ENCODE results near the gene TMEM121.

Gene TMEM121

DNA sequence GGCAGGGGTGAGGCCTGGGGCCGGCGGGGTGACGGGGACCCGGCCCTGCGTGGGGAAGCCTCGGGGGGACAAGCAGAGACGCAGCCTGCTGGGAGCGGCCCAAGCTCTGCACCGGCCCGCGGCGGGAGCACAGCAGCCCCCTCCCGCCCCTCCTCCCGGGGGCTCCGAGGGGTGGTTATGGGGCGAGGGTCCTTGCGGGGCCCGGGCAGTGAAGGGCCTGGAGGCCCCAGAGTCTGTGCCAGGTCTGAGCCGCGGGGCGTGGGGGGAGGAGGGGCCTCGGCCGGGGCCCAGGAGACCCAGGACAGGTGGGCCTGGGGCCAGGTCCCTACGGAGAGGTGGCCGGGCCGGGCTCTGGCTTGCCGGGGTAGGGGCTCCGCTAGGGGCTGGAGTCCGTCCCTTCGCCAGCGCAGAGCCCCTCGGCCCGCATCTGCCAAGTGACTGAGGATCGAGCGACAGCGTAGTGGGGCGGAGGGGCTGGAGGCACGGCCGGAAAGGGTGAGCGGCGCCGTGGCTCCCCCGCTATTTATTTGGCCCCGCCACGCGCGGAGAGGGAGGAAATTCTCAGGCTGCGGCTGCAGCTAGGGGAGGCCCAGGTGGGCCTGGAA is 495 bp downstream of the TMEM121 start:
- no peak overlapping the region for H3K4me3 ChIP-seq (ENCODE audit: low read depth, low read length)
- no peak for DNase-seq (ENCODE audit: low read depth)
- TF ChIP-seq, protein P1, sequence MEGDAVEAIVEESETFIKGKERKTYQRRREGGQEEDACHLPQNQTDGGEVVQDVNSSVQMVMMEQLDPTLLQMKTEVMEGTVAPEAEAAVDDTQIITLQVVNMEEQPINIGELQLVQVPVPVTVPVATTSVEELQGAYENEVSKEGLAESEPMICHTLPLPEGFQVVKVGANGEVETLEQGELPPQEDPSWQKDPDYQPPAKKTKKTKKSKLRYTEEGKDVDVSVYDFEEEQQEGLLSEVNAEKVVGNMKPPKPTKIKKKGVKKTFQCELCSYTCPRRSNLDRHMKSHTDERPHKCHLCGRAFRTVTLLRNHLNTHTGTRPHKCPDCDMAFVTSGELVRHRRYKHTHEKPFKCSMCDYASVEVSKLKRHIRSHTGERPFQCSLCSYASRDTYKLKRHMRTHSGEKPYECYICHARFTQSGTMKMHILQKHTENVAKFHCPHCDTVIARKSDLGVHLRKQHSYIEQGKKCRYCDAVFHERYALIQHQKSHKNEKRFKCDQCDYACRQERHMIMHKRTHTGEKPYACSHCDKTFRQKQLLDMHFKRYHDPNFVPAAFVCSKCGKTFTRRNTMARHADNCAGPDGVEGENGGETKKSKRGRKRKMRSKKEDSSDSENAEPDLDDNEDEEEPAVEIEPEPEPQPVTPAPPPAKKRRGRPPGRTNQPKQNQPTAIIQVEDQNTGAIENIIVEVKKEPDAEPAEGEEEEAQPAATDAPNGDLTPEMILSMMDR (IDR thresholded peaks at IDR 0.05; ENCODE audit: low read depth, low read length, missing control alignments) = no peak

DNA sequence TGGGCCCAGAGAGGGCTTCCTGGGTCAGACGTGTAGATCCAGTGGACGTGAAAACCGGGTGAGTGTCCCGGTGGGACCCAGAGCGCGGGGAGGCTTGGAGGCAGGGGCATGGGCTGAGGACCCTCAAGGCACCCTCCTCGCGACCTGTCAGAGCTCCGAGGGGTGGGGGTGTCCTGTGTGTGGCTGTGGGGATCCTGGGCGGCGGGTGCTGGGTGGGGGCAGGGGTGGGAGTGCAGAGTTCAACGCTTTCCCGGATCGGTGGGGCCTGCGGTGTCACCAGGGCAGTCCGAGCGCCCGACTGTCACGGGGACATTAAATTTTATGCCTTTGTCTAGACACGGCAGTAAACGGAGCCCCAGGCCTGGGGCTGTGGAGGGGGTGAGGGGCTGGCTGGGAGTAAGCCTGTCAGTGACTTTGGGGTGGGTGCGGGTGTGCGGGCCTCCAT is 1.0 kb downstream of the TMEM121 start:
- no peak overlapping the region for H3K4me3 ChIP-seq (ENCODE audit: low read depth, low read length)
- DNase-seq (ENCODE audit: low read depth) = no peak
- TF ChIP-seq, protein P1 (IDR thresholded peaks at IDR 0.05; ENCODE audit: low read depth, low read length, missing control alignments) = no peak

DNA sequence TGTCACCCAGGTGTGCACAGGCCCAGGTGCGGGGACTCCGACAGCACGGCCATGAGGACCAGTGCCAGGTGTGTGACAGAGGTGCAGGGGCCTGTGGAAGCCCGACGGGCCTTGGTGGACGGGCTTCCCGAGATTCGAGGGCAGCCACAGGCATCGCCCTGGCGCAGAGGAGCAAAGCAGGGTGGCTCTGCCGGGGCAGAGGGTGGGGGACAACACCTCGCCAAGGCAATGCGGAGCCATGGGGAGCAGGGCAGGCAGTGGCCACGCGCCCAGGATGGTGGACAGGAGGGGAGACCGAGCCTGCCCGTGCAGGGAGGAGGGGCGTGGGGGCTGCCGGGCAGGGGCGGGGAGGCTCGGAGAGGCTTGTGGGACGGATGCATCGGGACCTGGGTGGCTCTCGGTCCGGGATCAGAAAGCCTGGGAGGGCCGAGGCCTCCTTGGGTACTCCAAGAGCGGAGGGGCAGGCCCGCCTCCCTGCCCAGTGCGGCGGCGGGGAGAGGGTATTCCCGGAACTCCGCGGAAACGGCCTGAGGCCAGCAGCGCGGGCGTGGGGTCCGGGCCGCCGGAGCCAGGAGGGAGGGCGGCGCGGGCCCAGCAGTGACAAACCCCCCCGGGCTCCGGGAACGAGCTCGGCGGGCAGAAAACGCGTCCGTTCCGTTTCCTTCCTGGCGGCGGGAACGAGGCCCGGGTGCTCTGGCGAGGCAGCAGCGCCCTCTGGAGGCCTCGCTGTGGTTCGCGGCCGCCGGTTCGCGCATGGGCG is 1.6 kb downstream of the TMEM121 start:
- H3K4me3 ChIP-seq (ENCODE audit: low read depth, low read length) = peak overlapping the region; percentile 58
- DNase-seq (ENCODE audit: low read depth) = no peak
- TF ChIP-seq, protein P1 (IDR thresholded peaks at IDR 0.05; ENCODE audit: low read depth, low read length, missing control alignments) = peak; percentile 85

DNA sequence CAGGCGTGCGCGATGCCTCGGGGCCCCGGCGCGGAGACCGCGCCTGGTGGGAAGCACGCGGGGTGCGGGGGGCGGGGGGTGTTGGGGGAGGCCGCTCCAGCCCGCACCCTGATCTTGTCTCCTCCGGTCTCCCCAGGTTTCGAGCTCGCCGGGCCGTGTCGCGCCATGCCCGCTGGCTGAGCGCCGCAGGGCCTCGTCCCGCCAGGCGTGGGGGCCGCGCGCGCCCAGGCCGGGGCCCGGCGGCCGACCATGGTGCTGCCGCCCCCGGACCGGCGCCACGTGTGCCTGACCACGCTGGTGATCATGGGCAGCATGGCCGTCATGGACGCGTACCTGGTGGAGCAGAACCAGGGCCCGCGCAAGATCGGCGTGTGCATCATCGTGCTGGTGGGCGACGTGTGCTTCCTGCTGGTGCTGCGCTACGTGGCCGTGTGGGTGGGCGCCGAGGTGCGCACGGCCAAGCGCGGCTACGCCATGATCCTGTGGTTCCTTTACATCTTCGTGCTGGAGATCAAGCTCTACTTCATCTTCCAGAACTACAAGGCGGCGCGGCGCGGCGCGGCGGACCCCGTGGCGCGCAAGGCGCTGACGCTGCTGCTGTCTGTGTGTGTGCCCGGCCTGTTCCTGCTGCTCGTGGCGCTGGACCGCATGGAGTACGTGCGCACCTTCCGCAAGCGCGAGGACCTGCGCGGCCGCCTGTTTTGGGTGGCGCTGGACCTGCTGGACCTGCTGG is 2.4 kb downstream of the TMEM121 start:
- TF ChIP-seq, protein P1 (IDR thresholded peaks at IDR 0.05; ENCODE audit: low read depth, low read length, missing control alignments) = no peak
- DNase-seq (ENCODE audit: low read depth) = no peak
- H3K4me3 ChIP-seq (ENCODE audit: low read depth, low read length) = peak overlapping the region; percentile 27

DNA sequence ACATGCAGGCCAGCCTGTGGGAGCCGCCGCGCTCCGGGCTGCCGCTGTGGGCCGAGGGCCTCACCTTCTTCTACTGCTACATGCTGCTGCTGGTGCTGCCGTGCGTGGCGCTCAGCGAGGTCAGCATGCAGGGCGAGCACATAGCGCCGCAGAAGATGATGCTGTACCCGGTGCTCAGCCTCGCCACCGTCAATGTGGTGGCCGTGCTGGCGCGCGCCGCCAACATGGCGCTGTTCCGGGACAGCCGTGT is 2.9 kb downstream of the TMEM121 start:
- DNase-seq (ENCODE audit: low read depth) = no peak
- peak overlapping the region; percentile 27 for H3K4me3 ChIP-seq (ENCODE audit: low read depth, low read length)
- TF ChIP-seq, protein P1 (IDR thresholded peaks at IDR 0.05; ENCODE audit: low read depth, low read length, missing control alignments) = no peak

DNA sequence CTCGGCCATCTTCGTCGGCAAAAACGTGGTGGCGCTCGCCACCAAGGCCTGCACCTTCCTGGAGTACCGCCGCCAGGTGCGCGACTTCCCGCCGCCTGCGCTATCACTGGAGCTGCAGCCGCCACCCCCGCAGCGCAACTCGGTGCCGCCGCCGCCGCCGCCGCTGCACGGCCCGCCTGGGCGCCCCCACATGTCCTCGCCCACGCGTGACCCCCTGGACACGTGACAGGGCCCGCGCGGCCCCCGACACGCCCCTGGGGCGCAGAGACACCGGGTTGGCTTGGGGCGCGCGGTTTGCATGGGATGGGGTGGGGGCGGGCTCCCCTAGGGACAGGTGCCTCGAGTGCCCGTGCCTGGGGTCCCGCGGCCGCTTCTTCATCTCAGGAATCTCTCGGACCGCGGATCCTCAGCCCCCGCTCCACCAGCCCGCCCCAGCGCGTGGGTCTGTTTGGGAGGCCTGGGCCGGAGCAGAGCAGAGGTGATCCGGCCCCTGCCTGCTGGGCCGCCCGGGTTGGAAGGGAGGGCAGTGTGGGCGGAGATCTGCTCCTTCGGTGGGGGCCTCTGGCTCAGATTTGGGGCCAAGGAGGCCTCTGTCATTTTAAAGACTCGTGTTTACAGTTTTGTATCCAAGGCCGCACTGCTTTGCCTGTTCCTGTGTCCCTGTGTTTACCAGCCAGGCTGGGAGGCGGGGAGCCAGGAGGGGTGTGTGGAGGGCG is 3.3 kb downstream of the TMEM121 start:
- peak overlapping the region; percentile 27 for H3K4me3 ChIP-seq (ENCODE audit: low read depth, low read length)
- no peak for DNase-seq (ENCODE audit: low read depth)
- TF ChIP-seq, protein P1 (IDR thresholded peaks at IDR 0.05; ENCODE audit: low read depth, low read length, missing control alignments) = no peak

Measured in GM12864 (cell line).